ENCODE data around the gene FN3K. TPM values are rescaled to one million over a fixed set of nuclear protein-coding genes. Genes with fewer than 3 reads are reported as not detected.
"Not testable (repeated sequence)": the region's sequence is repeated elsewhere in the genome, so short reads cannot be mapped to it uniquely, and the experiment has no call there.

Gene FN3K
- total and polyA plus RNA-seq, 2 experiments from 2014 or later, result 0.11 to 1.0 TPM

DNA sequence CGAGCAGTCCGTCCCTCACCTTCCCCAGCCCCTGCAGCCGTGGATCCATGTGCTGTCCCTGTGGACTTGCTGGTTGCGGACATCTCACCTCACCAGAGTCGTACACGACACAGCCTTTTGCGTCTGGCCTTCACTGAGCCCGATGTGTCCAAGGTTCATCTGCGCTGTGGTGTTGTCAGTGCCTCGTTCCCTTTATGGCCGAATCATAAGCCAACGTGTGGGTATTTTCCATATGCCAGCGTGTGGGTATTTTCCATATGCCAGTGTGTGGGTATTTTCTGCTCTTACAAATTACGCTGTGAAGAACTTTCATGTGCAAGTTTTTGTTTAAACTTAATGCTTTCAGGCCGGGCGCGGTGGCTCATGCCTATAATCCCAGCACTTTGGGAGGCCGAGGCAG is 48.1 kb downstream of the FN3K start:
- no peak overlapping the region for H2AFZ ChIP-seq
- H3K36me3 ChIP-seq (ENCODE audit: low read depth), result no peaks in the 10 kb centered on the region
- H3K9me2 ChIP-seq (ENCODE audit: insufficient read depth), result no peaks in the 10 kb centered on the region
- H3K4me3 ChIP-seq, result no peak overlapping the region
- in situ Hi-C loops (cut with MboI), result no loop called here
- no peak overlapping the region for H3K9ac ChIP-seq
- DNase-seq, result no peak
- H3K4me2 ChIP-seq (ENCODE audit: unreplicated experiment), result no peak overlapping the region
- H3K27ac ChIP-seq, result no peak overlapping the region
- no peaks in the 10 kb centered on the region for H3K9me3 ChIP-seq (ENCODE audit: low read depth)
- peaks cover 10% of the 10 kb centered on the region; the same call in 1 of the 2 replicates for H3K4me1 ChIP-seq (ENCODE audit: insufficient read depth)
- H4K20me1 ChIP-seq (ENCODE audit: insufficient read depth), result no peaks in the 10 kb centered on the region
- TF ChIP-seq EZH2 (IDR thresholded peaks at IDR 0.05; ENCODE audit: insufficient read depth, poor library complexity, severe bottlenecking) (no peak), EZH2phosphoT487 (IDR thresholded peaks at IDR 0.05; ENCODE audit: insufficient read depth, low read depth) (no peak)
- H3K79me2 ChIP-seq (ENCODE audit: insufficient read depth), result no peaks in the 10 kb centered on the region
- H3F3A ChIP-seq (ENCODE audit: insufficient read depth), result peaks cover 11% of the 10 kb centered on the region
- H3K27me3 ChIP-seq (replicated peaks; ENCODE audit: insufficient read depth), result no peaks in the 10 kb centered on the region
- WGBS, 2 experiments (ENCODE audit: low coverage in 1 of 2, low lambda C conversion rate in 2 of 2, missing lambda C conversion rate in 2 of 2), result 95% methylated on average over 18 of the region's 18 CpGs

DNA sequence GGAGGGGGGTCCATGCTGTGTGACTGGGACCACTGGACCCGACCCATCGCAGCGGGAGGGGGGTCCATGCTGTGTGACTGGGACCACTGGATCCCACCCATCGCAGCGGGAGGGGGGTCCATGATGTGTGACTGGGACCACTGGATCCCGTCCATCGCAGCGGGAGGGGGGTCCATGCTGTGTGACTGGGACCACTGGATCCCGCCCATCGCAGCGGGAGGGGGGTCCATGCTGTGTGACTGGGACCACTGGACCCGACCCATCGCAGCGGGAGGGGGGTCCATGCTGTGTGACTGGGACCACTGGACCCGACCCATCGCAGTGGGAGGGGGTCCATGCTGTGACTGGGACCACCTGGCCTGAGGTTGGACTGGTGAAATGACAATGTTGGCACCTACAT is 50.2 kb downstream of the FN3K start:
- DNase-seq; in situ Hi-C loops (cut with MboI); H3K4me1 ChIP-seq (ENCODE audit: insufficient read depth); H3K9me2 ChIP-seq (ENCODE audit: insufficient read depth); H4K20me1 ChIP-seq (ENCODE audit: insufficient read depth); H3K9me3 ChIP-seq (ENCODE audit: low read depth); H3K27ac ChIP-seq; H3K79me2 ChIP-seq (ENCODE audit: insufficient read depth); H2AFZ ChIP-seq; H3K27me3 ChIP-seq (replicated peaks; ENCODE audit: insufficient read depth); H3K4me3 ChIP-seq; H3K4me2 ChIP-seq (ENCODE audit: unreplicated experiment); H3K9ac ChIP-seq; H3K36me3 ChIP-seq (ENCODE audit: low read depth): not testable (repeated sequence)
- H3F3A ChIP-seq (ENCODE audit: insufficient read depth), result peaks cover 11% of the 10 kb centered on the region
- WGBS, 2 experiments (ENCODE audit: low coverage in 1 of 2, low lambda C conversion rate in 2 of 2, missing lambda C conversion rate in 2 of 2), result 96% methylated on average over 16 of the region's 16 CpGs; no CpG with 5 or more reads in 1 of the 2 experiments

DNA sequence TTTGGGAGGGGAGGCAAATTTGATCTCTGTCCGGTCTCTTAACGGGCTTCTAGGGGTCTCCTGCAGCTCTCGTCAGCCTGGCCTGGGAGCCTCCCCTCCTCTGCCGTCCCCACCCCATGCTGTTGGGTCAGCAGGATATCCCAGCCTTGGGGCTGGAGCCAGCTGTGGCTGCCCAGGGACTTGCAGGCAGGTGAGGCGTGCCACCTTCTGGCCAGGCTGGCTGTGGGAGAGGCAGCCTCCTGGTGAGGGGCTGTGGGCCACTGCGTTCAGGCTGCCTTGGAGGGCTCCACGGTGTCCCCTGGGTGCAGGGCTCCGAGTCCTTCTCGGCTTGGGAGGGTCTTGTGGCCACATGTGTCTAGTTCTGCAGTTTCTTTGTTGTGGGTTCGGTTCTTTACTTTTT is 51.0 kb downstream of the FN3K start:
- peak overlapping the region; percentile 25; the same call in 1 of the 2 replicates for H3K9ac ChIP-seq
- WGBS, 2 experiments (ENCODE audit: low coverage in 1 of 2, low lambda C conversion rate in 2 of 2, missing lambda C conversion rate in 2 of 2), result 84 to 85% methylated on average over 10 of the region's 10 CpGs
- in situ Hi-C loops (cut with MboI), result no loop called here
- no peaks in the 10 kb centered on the region for H3K9me2 ChIP-seq (ENCODE audit: insufficient read depth)
- TF ChIP-seq EZH2phosphoT487 (IDR thresholded peaks at IDR 0.05; ENCODE audit: insufficient read depth, low read depth) (no peak), EZH2 (IDR thresholded peaks at IDR 0.05; ENCODE audit: insufficient read depth, poor library complexity, severe bottlenecking) (no peak)
- no peaks in the 10 kb centered on the region for H3K36me3 ChIP-seq (ENCODE audit: low read depth)
- H3K4me2 ChIP-seq (ENCODE audit: unreplicated experiment), result no peak overlapping the region
- peaks cover 9% of the 10 kb centered on the region; the same call in 1 of the 2 replicates for H3K79me2 ChIP-seq (ENCODE audit: insufficient read depth)
- H4K20me1 ChIP-seq (ENCODE audit: insufficient read depth), result no peaks in the 10 kb centered on the region
- H3K9me3 ChIP-seq (ENCODE audit: low read depth), result no peaks in the 10 kb centered on the region
- peaks cover 13% of the 10 kb centered on the region for H3K4me1 ChIP-seq (ENCODE audit: insufficient read depth)
- H3K27me3 ChIP-seq (replicated peaks; ENCODE audit: insufficient read depth), result no peaks in the 10 kb centered on the region
- no peak for DNase-seq
- no peak overlapping the region for H2AFZ ChIP-seq
- no peak overlapping the region for H3K27ac ChIP-seq
- H3K4me3 ChIP-seq, result no peak overlapping the region
- H3F3A ChIP-seq (ENCODE audit: insufficient read depth), result peaks cover 11% of the 10 kb centered on the region

DNA sequence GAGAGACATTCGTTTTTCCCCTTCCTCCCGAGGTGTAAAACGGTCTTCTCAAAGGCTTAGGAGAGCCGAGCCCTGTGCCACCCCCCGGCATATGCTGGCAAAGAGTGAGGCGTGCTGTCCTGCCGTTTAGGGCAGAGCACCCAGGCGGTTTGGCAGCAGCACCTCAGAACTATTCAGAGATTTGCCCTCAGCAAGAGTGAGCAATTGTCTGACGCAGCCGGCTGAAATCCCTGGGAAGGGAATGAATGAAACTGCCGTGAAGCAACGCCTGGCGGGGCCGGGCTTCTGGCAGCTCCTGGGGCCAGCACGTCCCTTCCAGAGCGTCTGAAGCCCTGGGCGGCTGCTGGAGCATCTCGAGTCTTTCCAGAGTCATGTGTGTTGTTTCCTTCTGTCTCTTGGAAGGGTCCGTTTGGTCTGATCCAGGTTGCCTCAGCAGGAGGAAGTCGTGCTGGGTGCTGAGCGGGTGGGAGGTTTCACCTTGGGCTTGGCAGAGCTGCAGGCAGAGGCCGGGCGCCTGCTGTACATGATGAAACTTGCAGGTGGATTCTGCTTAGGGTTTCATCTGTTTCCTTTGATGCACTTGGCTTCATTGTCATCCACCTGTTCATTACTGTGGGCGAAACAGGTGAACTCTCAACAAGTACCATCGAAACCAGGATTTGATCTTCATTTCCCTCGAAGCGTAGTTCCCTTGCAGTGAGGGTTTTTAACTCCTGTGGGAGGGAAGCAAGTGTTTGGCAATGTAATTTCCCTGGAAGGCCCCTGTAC is 51.9 kb downstream of the FN3K start:
- Histone ChIP-seq H3K9ac (peak overlapping the region; percentile 54), H3K4me1 (ENCODE audit: insufficient read depth) (peaks cover 17% of the 10 kb centered on the region), H4K20me1 (ENCODE audit: insufficient read depth) (no peaks in the 10 kb centered on the region), H3K4me3 (peak overlapping the region; percentile 43; the same call in 1 of the 2 replicates), H3K9me3 (ENCODE audit: low read depth) (no peaks in the 10 kb centered on the region), H3K27ac (peak overlapping the region; percentile 64), H3K79me2 (ENCODE audit: insufficient read depth) (peaks cover 9% of the 10 kb centered on the region; the same call in 1 of the 2 replicates), H3K9me2 (ENCODE audit: insufficient read depth) (no peaks in the 10 kb centered on the region), H3K27me3 (replicated peaks; ENCODE audit: insufficient read depth) (no peaks in the 10 kb centered on the region), H3F3A (ENCODE audit: insufficient read depth) (peaks cover 11% of the 10 kb centered on the region), H2AFZ (no peak overlapping the region), H3K36me3 (ENCODE audit: low read depth) (no peaks in the 10 kb centered on the region), H3K4me2 (ENCODE audit: unreplicated experiment) (peak overlapping the region; percentile 51)
- WGBS, 2 experiments (ENCODE audit: low coverage in 1 of 2, low lambda C conversion rate in 2 of 2, missing lambda C conversion rate in 2 of 2), result 18 to 25% methylated on average over 27 of the region's 27 CpGs
- TF ChIP-seq EZH2phosphoT487 (IDR thresholded peaks at IDR 0.05; ENCODE audit: insufficient read depth, low read depth) (no peak), EZH2 (IDR thresholded peaks at IDR 0.05; ENCODE audit: insufficient read depth, poor library complexity, severe bottlenecking) (no peak)
- in situ Hi-C loops (cut with MboI), result no loop called here
- DNase-seq, result peak; percentile 98

All from GM23248 (cell line).